NCI-H1105 treated with DMSO at 0.1 percent for 48 hours (cell line): Measurements from ENCODE around the gene TRIM75.
"Not testable (repeated sequence)": the region's sequence is repeated elsewhere in the genome, so short reads cannot be mapped to it uniquely, and the experiment has no call there.

Experiments used
- DNase-seq: peaks from one replicate; lab custom pipeline; 2025; lab: John Stamatoyannopoulos, UW

Gene TRIM75

DNA sequence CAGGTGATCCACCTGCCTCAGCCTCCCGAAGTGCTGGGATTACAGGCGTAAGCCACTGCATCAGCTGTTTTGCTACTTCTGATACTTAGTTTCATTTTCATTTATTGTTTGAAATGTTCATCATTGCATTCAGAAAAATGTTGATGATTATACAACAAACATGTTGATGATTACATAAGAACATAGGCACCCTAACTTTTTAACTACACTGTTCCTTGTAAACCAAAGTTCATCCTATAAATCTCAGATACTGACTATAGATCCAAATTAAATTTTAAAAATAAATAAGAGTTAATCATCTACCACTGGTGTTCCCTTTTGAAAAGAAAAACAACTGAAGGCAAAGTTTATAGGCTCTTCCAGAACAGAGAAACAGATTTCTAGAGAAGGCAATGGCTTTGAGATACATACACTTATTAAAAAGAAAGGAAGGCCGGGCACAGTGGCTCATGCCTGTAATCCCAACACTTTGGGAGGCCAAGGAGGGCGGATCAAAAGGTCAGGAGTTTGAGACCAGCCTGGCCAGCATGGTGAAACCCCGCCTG lies 23.4 kb downstream of the TRIM75 start:
- DNase-seq: no peak

DNA sequence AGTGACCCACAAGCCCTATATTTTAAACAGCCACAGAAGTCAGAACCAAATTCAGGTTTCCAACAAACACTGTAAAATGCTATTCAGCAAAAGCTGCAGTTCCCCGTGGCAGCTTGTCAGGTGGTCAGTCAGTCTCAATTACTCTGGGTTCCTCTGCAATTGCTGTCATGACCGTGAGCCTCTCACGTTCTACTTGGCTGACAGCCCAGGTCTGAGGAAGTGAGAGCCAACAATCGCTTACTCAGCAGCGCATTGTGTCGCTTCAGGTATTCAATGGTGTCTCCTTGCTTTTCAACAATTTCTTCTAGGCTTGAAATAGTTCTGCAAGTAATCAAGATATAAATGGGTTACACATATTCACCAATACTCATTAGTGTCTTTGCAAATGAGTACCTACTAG lies 25.8 kb downstream of the TRIM75 start:
- peak; percentile 84 for DNase-seq

DNA sequence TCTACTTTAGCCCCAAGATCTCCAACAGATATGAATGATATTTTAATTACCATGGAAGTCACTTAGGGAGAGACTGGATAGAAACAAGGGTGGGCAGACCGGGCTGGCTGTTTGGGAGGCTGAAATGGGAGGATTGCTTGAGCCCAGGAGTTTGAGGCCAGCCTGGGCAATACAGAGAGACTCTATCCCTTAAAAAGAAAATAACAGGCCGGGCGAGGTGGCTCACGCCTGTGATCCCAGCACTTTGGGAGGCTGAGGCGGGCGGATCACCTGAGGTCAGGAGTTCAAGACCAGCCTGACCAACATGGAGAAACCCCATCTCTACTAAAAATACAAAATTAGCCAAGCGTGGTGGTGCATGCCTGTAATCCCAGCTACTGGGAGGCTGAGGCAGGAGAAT lies 31.1 kb downstream of the TRIM75 start:
- DNase-seq: not testable (repeated sequence)

DNA sequence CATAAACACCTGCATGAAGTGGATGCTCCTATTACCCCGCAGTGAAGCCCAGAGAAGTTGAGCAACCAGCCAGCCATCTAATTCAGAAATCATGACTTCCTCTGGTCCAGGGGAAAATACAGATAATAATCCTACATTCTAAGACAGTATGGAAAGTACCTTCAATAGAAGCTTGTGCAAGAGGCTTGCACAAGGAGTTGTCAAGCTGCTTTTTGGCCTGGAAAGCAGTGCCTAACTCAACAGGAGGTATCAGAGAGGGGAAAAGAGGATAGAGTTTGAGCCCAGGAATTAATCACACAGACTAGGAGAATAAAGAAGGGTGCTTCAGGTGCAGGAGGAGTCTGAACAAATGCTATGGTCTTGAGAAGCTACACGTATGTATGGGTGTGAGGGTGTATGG lies 32.3 kb downstream of the TRIM75 start:
- DNase-seq: no peak

DNA sequence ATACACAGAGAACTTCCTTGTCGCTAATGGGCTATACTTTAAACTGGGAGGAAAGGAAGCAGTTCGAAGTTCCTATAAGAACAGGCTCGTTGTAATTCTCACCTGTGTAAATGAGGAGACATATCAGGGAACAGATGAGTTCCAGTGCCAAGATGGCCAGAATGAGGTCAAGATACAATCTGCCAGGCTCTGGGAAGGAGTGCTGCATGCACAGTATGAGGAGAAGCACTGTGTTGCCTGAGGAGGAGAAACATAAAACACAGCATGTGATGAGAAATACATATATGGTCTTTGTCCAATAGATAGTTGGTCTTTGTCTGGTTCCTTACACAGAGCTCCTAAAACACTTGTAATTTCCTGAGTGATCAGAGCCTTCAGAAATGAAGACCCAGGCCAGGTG lies 34.7 kb downstream of the TRIM75 start:
- no peak for DNase-seq

DNA sequence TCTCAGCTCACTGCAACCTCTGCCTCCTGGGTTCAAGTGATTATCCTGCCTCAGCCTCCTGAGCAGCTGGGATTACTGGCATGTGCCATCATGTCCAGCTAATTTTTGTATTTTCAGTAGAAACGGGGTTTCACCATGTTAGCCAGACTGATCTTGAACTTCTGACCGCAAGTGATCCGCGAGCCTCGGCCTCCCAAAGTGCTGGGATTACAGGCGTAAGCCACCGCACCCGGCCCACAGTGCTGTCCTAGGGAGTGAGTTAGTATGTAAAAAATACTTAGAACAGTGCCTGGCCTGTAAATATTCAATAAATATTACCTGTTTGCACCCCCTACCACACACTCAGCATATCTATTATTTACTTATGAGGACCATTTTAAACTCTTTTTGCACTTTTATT lies 38.5 kb downstream of the TRIM75 start:
- not testable (repeated sequence) for DNase-seq

DNA sequence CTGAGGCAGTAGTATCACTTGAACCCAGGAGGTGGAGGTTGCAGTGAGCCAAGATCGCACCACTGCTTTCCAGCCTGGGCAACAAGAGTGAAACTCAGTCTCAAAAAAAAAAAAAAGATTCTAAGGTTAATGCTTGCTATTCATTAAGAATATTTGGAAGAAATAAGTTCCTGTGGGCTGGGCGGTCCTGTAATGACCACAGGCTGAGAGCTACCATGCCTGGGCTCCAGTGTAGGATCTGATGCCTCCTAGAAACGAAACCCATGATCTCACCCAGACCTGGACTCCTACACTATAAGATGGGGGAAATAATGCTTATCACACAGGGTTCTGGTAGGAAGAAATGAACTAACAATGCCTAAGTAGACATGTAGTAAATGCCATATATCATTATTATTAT lies 41.2 kb downstream of the TRIM75 start:
- no peak for DNase-seq

DNA sequence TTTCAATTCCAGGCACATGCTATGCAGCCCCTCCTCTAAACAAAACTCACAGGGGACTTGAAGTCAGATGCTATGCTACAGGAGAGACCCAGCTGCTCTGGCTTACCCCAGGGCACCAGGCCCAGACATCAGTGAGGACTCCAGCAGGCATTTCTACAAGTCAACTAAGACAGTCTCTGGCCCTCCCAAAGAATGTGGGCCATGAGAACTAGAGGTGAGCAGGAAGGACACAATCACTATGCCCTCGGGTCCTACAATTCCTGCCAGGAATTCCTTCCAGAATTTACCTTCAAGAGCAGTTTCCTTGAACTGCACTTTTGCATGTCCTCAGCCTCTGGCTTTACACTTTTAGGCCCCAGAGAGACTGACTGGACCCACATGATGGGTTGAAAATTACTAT lies 41.6 kb downstream of the TRIM75 start:
- no peak for DNase-seq

DNA sequence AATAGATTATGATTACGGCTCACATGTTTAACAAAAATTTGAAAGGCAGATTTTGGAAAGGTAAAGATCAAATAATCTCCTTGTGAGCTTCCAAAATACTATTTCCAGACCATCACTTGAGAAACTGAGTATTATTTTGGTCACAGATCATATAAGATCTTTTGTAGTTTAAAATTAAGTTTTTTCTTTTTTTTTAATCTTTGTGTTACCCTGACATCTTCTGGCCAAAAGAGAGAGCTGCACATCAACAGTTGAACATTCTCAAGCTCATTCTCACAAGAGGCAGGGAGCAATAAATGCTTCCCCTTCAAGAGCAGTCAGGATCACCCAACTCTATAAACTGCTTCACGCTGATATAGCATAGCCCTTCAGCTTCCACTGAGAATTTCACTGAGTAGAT lies 43.1 kb downstream of the TRIM75 start:
- peak; percentile 4 for DNase-seq

DNA sequence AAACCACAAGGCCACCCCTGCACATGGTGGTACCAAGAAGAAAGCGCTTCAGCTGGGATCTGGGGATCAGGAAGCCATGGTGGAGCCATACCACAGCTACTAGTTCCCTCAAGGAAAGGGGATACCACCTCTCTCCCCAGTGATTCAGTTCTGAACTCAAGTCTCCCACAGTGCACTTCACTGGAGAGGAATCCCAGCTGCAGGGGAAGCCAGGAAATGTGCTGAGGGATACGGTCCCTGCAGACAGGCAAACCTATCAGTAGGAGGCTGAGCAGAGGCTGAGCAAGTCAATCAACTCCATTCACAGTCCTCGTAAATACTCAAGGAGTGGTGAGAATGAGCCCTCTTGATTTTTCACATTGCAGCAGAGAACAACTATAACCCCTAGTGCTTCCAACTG lies 48.0 kb downstream of the TRIM75 start:
- DNase-seq: no peak

DNA sequence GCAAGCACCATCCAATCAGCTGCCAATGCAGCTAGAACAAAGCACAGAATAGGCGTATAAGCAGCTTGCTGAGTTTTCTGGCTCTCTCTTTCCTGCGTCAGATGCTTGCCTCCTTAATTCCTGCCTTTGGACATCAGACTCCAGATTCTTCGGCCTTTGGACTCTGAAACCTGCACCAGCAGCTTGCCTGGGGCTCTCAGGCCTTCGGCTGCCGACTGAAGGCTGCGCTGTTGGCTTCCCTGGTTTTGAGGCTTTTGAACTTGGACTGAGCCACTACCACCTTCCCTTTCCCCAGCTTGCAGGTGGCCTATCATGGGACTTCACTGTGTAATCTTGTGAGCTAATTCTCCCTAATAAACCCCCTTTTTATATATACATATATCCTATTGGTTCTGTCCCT lies 52.9 kb downstream of the TRIM75 start:
- no peak for DNase-seq
